Activated CD8-positive, alpha-beta T cell treated with anti-CD3 and anti-CD28 coated beads, Interleukin-2, amount 10 ng/mL, durations not matched to agents 7 days and 5 days (primary cell): ENCODE results near the gene ABLIM2. TPM values are rescaled to one million over a fixed set of nuclear protein-coding genes. Genes with fewer than 3 reads are reported as not detected.

Source experiments
- ATAC-seq: fragments of 150-1000 bp; cut with Tn5 transposase; one replicate; pipeline ENCODE4 v1.10.0; 2021; ENCODE audit warnings: moderate library complexity
- CTCF ChIA-PET: fragments of 350-600 bp; sonication (Branson Sonifier 250); formaldehyde crosslinking; loops from one replicate; lab custom pipeline; 2021; ENCODE audit warnings: antibody characterized with exemption; lab: Charles Lee
- POLR2A ChIA-PET: fragments of 350-600 bp; sonication (Branson Sonifier 250); formaldehyde crosslinking; loops from one replicate; lab custom pipeline; 2021; ENCODE audit warnings: antibody characterized with exemption; lab: Charles Lee
- DNase-seq: peaks from one replicate; pipeline ENCODE4 v3.0.0-alpha.2; 2020
- H3K27ac Mint-ChIP-seq: one replicate; pipeline ENCODE4 v1.8.0; 2021; ENCODE audit warnings: mild to moderate bottlenecking, mixed read lengths
- H3K27me3 Mint-ChIP-seq: one replicate; pipeline ENCODE4 v1.8.0; 2021; ENCODE audit warnings: low read depth, mixed read lengths
- H3K36me3 Mint-ChIP-seq: one replicate; pipeline ENCODE4 v1.8.0; 2021; ENCODE audit warnings: low read depth, mixed read lengths
- H3K4me1 Mint-ChIP-seq: one replicate; pipeline ENCODE4 v1.8.0; 2021; ENCODE audit warnings: low read depth, mixed read lengths
- H3K4me3 Mint-ChIP-seq: one replicate; pipeline ENCODE4 v1.8.0; 2021; ENCODE audit warnings: mild to moderate bottlenecking, mixed read lengths
- H3K9me3 Mint-ChIP-seq: one replicate; pipeline ENCODE4 v1.8.0; 2022; ENCODE audit warnings: mixed read lengths; ENCODE audit not compliant: insufficient read depth
- total RNA-seq, 2 experiments: library from RNA; stranded (reverse); gene quantifications; one replicate each; pipeline ENCODE4 v1.2.3, GENCODE V29; 2021

The ABLIM2 gene
- total RNA-seq, 2 experiments from 2014 or later, result 0.42 to 0.55 TPM

GRCh38 chr4:8005033-8005808, 153.4 kb downstream of the ABLIM2 start:
- Mint-ChIP-seq H3K36me3 (no peaks in the 10 kb centered on the region), H3K9me3 (no peaks in the 10 kb centered on the region), H3K27me3 (peaks cover 2% of the 10 kb centered on the region), H3K27ac (no peak overlapping the region), H3K4me3 (no peak overlapping the region), H3K4me1 (no peaks in the 10 kb centered on the region)
- no peak for DNase-seq
- no peak for ATAC-seq
- CTCF ChIA-PET, result no interaction called here
- POLR2A ChIA-PET, result no interaction called here

GRCh38 chr4:8004066-8004465, 154.5 kb downstream of the ABLIM2 start:
- Mint-ChIP-seq H3K9me3 (no peaks in the 10 kb centered on the region), H3K27ac (no peak overlapping the region), H3K36me3 (no peaks in the 10 kb centered on the region), H3K27me3 (peaks cover 2% of the 10 kb centered on the region), H3K4me1 (no peaks in the 10 kb centered on the region), H3K4me3 (no peak overlapping the region)
- ATAC-seq (no peak), DNase-seq (no peak)
- CTCF ChIA-PET, result no interaction called here
- POLR2A ChIA-PET, result no interaction called here

- no peak for DNase-seq
- peaks cover 2% of the 10 kb centered on the region for H3K27me3 Mint-ChIP-seq
- ChIA-PET POLR2A (no interaction called here), CTCF (no interaction called here)
- H3K27ac Mint-ChIP-seq, result no peak overlapping the region
- H3K4me1 Mint-ChIP-seq, result no peaks in the 10 kb centered on the region
- no peak for ATAC-seq
- no peaks in the 10 kb centered on the region for H3K9me3 Mint-ChIP-seq
- H3K4me3 Mint-ChIP-seq, result no peak overlapping the region
- H3K36me3 Mint-ChIP-seq, result no peaks in the 10 kb centered on the region
These were observed 155.9 kb downstream of the ABLIM2 start for GRCh38 chr4:8002525-8003309.

- Mint-ChIP-seq H3K36me3 (no peaks in the 10 kb centered on the region), H3K27me3 (peaks cover 2% of the 10 kb centered on the region), H3K9me3 (no peaks in the 10 kb centered on the region), H3K4me1 (no peaks in the 10 kb centered on the region), H3K27ac (no peak overlapping the region), H3K4me3 (no peak overlapping the region)
- ATAC-seq (no peak), DNase-seq (no peak)
- ChIA-PET POLR2A (interaction anchor here (0.7 kb wide), 1 partner anchor 193 kb away, joined by 3 read pairs; no protein-coding TSS in a partner anchor), CTCF (no interaction called here)
These were observed 156.9 kb downstream of the ABLIM2 start for GRCh38 chr4:8001564-8002355.

GRCh38 chr4:8000721-8001491, 157.7 kb downstream of the ABLIM2 start:
- CTCF ChIA-PET, result no interaction called here
- ATAC-seq, result no peak
- POLR2A ChIA-PET, result interaction anchor here (0.7 kb wide), 1 partner anchor 194 kb away, joined by 3 read pairs; no protein-coding TSS in a partner anchor
- Mint-ChIP-seq H3K27me3 (peaks cover 2% of the 10 kb centered on the region), H3K4me1 (no peaks in the 10 kb centered on the region), H3K27ac (no peak overlapping the region), H3K4me3 (no peak overlapping the region), H3K9me3 (no peaks in the 10 kb centered on the region), H3K36me3 (no peaks in the 10 kb centered on the region)
- DNase-seq, result no peak

GRCh38 chr4:8000247-8000646, 158.4 kb downstream of the ABLIM2 start:
- Mint-ChIP-seq H3K27me3 (peaks cover 2% of the 10 kb centered on the region), H3K27ac (no peak overlapping the region), H3K36me3 (no peaks in the 10 kb centered on the region), H3K4me1 (no peaks in the 10 kb centered on the region), H3K4me3 (no peak overlapping the region), H3K9me3 (no peaks in the 10 kb centered on the region)
- ATAC-seq, result no peak
- DNase-seq, result no peak
- CTCF ChIA-PET, result no interaction called here
- POLR2A ChIA-PET, result no interaction called here

- Mint-ChIP-seq H3K4me1 (no peaks in the 10 kb centered on the region), H3K27me3 (peaks cover 2% of the 10 kb centered on the region), H3K36me3 (no peaks in the 10 kb centered on the region), H3K27ac (no peak overlapping the region), H3K4me3 (no peak overlapping the region), H3K9me3 (no peaks in the 10 kb centered on the region)
- DNase-seq (no peak), ATAC-seq (no peak)
- ChIA-PET POLR2A (no interaction called here), CTCF (no interaction called here)
These were observed 158.9 kb downstream of the ABLIM2 start for GRCh38 chr4:7999695-8000094.

GRCh38 chr4:7999279-7999678, 159.3 kb downstream of the ABLIM2 start:
- ChIA-PET CTCF (no interaction called here), POLR2A (no interaction called here)
- Mint-ChIP-seq H3K27me3 (peaks cover 2% of the 10 kb centered on the region), H3K4me1 (no peaks in the 10 kb centered on the region), H3K36me3 (no peaks in the 10 kb centered on the region), H3K27ac (no peak overlapping the region), H3K4me3 (no peak overlapping the region), H3K9me3 (no peaks in the 10 kb centered on the region)
- ATAC-seq, result no peak
- no peak for DNase-seq

- H3K9me3 Mint-ChIP-seq, result no peaks in the 10 kb centered on the region
- POLR2A ChIA-PET, result no interaction called here
- H3K27ac Mint-ChIP-seq, result no peak overlapping the region
- H3K4me3 Mint-ChIP-seq, result no peak overlapping the region
- peaks cover 2% of the 10 kb centered on the region for H3K27me3 Mint-ChIP-seq
- DNase-seq (no peak), ATAC-seq (no peak)
- no peaks in the 10 kb centered on the region for H3K4me1 Mint-ChIP-seq
- CTCF ChIA-PET, result no interaction called here
- no peaks in the 10 kb centered on the region for H3K36me3 Mint-ChIP-seq
These were observed 160.2 kb downstream of the ABLIM2 start for GRCh38 chr4:7998447-7998846.

- Mint-ChIP-seq H3K27me3 (no peaks in the 10 kb centered on the region), H3K36me3 (no peaks in the 10 kb centered on the region), H3K4me3 (no peak overlapping the region), H3K4me1 (no peaks in the 10 kb centered on the region), H3K9me3 (no peaks in the 10 kb centered on the region), H3K27ac (no peak overlapping the region)
- ChIA-PET CTCF (interaction anchor here (1.1 kb wide), 1 partner anchor 8 kb away, joined by 3 read pairs; no protein-coding TSS in a partner anchor), POLR2A (no interaction called here)
- no peak for ATAC-seq
- no peak for DNase-seq
These were observed 162.7 kb downstream of the ABLIM2 start for GRCh38 chr4:7995866-7996265.

GRCh38 chr4:7995135-7995534, 163.5 kb downstream of the ABLIM2 start:
- DNase-seq, result no peak
- no peaks in the 10 kb centered on the region for H3K36me3 Mint-ChIP-seq

More at GRCh38 chr4:7995135-7995534, 163.5 kb downstream of the ABLIM2 start:
- ChIA-PET CTCF (interaction anchor here (1.1 kb wide), 1 partner anchor 7 kb away, joined by 3 read pairs; no protein-coding TSS in a partner anchor), POLR2A (interaction anchor here (0.7 kb wide), 1 partner anchor 24 kb away, joined by 3 read pairs; no protein-coding TSS in a partner anchor)
- Mint-ChIP-seq H3K27ac (no peak overlapping the region), H3K4me1 (no peaks in the 10 kb centered on the region), H3K27me3 (no peaks in the 10 kb centered on the region), H3K4me3 (no peak overlapping the region), H3K9me3 (no peaks in the 10 kb centered on the region)
- no peak for ATAC-seq
